GM12878 (cell line): ENCODE results near the gene LRRC61. TPM values are rescaled to one million over a fixed set of nuclear protein-coding genes. Genes with fewer than 3 reads are reported as not detected.

Experiments used
- ATAC-seq: fragments of 200-7000 bp; cut with Tn5 transposase; 3 replicates; pipeline ENCODE4 v1.9.1; 2020; ENCODE audit warnings: mild to moderate bottlenecking, moderate library complexity
- BruUV-seq: library from RNA; stranded (reverse); fragments of 400-500 nt; replicated peaks from 2 replicates; lab custom pipeline; 2021; lab: Mats Ljungman, UMichigan
- CTCF ChIA-PET: fragments of 300-600 bp; sonication (Branson Sonifier 250); formaldehyde crosslinking; extraction: SDS; loops from one replicate; lab custom pipeline; 2021; ENCODE audit warnings: inconsistent platforms; lab: Yijun Ruan, JAX
- POLR2A ChIA-PET: fragments of 350-600 bp; formaldehyde crosslinking; extraction: SDS; loops from one replicate; lab custom pipeline; 2021; ENCODE audit warnings: inconsistent platforms; lab: Charles Lee
- RAD21 ChIA-PET: fragments of 300-600 bp; sonication (Branson Sonifier 250); formaldehyde crosslinking; loops from one replicate; lab custom pipeline; 2023; ENCODE audit warnings: antibody characterized with exemption; ENCODE audit not compliant: unreplicated experiment; lab: Charles Lee
- SMC1A ChIA-PET: fragments of 300-600 bp; sonication (Branson Sonifier 250); formaldehyde crosslinking; loops from one replicate; lab custom pipeline; 2023; ENCODE audit not compliant: unreplicated experiment, uncharacterized antibody; lab: Charles Lee
- DNase-seq: peaks from one replicate; pipeline ENCODE4 v3.0.0-alpha.2; 2011; ENCODE audit warnings: low read depth, low spot score
- FAIRE-seq: peaks from 3 replicates; lab custom pipeline; 2011; peaks lifted over from hg19 to GRCh38; lab: Jason Lieb, UNC
- H2AFZ ChIP-seq: 2 replicates; pipeline ENCODE4 v1.6.0; 2011; ENCODE audit warnings: low read depth, low read length, control low read depth; ENCODE audit not compliant: control insufficient read depth
- H3K27ac ChIP-seq: 2 replicates; pipeline ENCODE4 v1.5.1; 2011; ENCODE audit warnings: control low read depth; ENCODE audit not compliant: control insufficient read depth, insufficient read depth
- H3K27me3 ChIP-seq, 2 experiments: replicated peaks in 1 of 2; 2 replicates each; pipeline versions ENCODE4 v1.6.0 to v1.6.1; 2011; ENCODE audit warnings: low read length in 1 of 2; ENCODE audit not compliant: control insufficient read depth in 2 of 2, insufficient read depth in 2 of 2
- H3K36me3 ChIP-seq, 2 experiments: 2 replicates each; pipeline ENCODE4 v1.5.1; 2011; ENCODE audit warnings: low read length in 1 of 2; ENCODE audit not compliant: control insufficient read depth in 2 of 2, insufficient read depth in 2 of 2
- H3K4me1 ChIP-seq: 2 replicates; pipeline ENCODE4 v1.6.1; 2011; ENCODE audit warnings: mild to moderate bottlenecking, low read length, moderate library complexity, mixed read lengths; ENCODE audit not compliant: control insufficient read depth, insufficient read depth
- H3K4me2 ChIP-seq: 2 replicates; pipeline ENCODE4 v1.6.0; 2011; ENCODE audit warnings: control low read depth; ENCODE audit not compliant: control insufficient read depth, insufficient read depth
- H3K4me3 ChIP-seq: fragments of 200-600 bp; sonication (generic); 2 replicates; pipeline ENCODE4 v1.5.1; 2016
- H3K79me2 ChIP-seq: 2 replicates; pipeline ENCODE4 v1.6.0; 2011; ENCODE audit warnings: low read length; ENCODE audit not compliant: control insufficient read depth, insufficient read depth
- H3K9ac ChIP-seq: 2 replicates; pipeline ENCODE4 v1.8.0; 2011; ENCODE audit warnings: low read length, control low read depth, mixed read lengths; ENCODE audit not compliant: control insufficient read depth, insufficient read depth
- H3K9me3 ChIP-seq: replicated peaks from 3 replicates; pipeline ENCODE4 v1.5.1; 2011; ENCODE audit warnings: mild to moderate bottlenecking, low read length; ENCODE audit not compliant: control insufficient read depth, insufficient read depth
- H4K20me1 ChIP-seq: 2 replicates; pipeline ENCODE4 v1.6.0; 2011; ENCODE audit not compliant: control insufficient read depth, insufficient read depth
- BCL3 ChIP-seq: IDR thresholded peaks from 2 replicates; pipeline ENCODE4 v1.6.1; 2011; ENCODE audit warnings: borderline replicate concordance, low read depth, mild to moderate bottlenecking, moderate library complexity, low read length; ENCODE audit not compliant: insufficient read depth, poor library complexity, severe bottlenecking
- BRCA1 ChIP-seq: IDR thresholded peaks from 2 replicates; pipeline ENCODE4 v1.6.1; 2011; ENCODE audit warnings: low read depth, low read length, improper control_type of control experiment
- GABPA ChIP-seq: IDR thresholded peaks from 2 replicates; pipeline ENCODE4 v1.6.1; 2014; ENCODE audit warnings: antibody characterized with exemption, low read depth, mild to moderate bottlenecking, inconsistent platforms
- GATAD2B ChIP-seq: fragments of 450-650 bp; conservative IDR thresholded peaks from 2 replicates; pipeline ENCODE4 v1.6.1; 2017; ENCODE audit warnings: low read depth, mild to moderate bottlenecking, moderate library complexity
- HDAC6 ChIP-seq: fragments of 200-600 bp; sonication (generic); IDR thresholded peaks from one replicate; pipeline ENCODE4 v1.8.0; 2017; ENCODE audit warnings: antibody characterized with exemption; ENCODE audit not compliant: unreplicated experiment
- KAT2A ChIP-seq: conservative IDR thresholded peaks from 2 replicates; pipeline ENCODE4 v1.6.1; 2011; ENCODE audit warnings: low read depth, low read length; ENCODE audit not compliant: control insufficient read depth
- MLLT1 ChIP-seq: fragments of 450-650 bp; IDR thresholded peaks from 2 replicates; pipeline ENCODE4 v1.6.1; 2016; ENCODE audit warnings: mild to moderate bottlenecking
- NBN ChIP-seq: fragments of 450-650 bp; IDR thresholded peaks from 2 replicates; pipeline ENCODE4 v1.6.1; 2016
- NR2C1 ChIP-seq: fragments of 450-650 bp; IDR thresholded peaks from 2 replicates; pipeline ENCODE4 v1.6.1; 2017; ENCODE audit warnings: antibody characterized with exemption, mild to moderate bottlenecking, moderate library complexity
- NR2C2 ChIP-seq: IDR thresholded peaks from 2 replicates; pipeline ENCODE4 v1.6.1; 2011; ENCODE audit warnings: borderline replicate concordance, low read depth; ENCODE audit not compliant: control insufficient read depth, insufficient read length
- NRF1 ChIP-seq: conservative IDR thresholded peaks from 2 replicates; pipeline ENCODE4 v1.6.1; 2011; ENCODE audit warnings: mild to moderate bottlenecking, low read depth, low read length, improper control_type of control experiment
- POLR2A ChIP-seq: IDR thresholded peaks from 2 replicates; pipeline ENCODE4 v1.6.1; 2011; ENCODE audit warnings: low read depth, mild to moderate bottlenecking, low read length
- RELA ChIP-seq: fragments of 450-650 bp; IDR thresholded peaks from 2 replicates; pipeline ENCODE4 v1.8.0; 2014; ENCODE audit warnings: borderline replicate concordance; ENCODE audit not compliant: partially characterized antibody
- SMAD1 ChIP-seq: fragments of 450-650 bp; IDR thresholded peaks from 2 replicates; pipeline ENCODE4 v1.6.1; 2018; ENCODE audit warnings: mild to moderate bottlenecking, low read depth; ENCODE audit not compliant: partially characterized antibody
- WRNIP1 ChIP-seq: IDR thresholded peaks from 2 replicates; pipeline ENCODE4 v1.6.1; 2011; ENCODE audit warnings: low read depth, low read length, improper control_type of control experiment, borderline replicate concordance
- ZNF217 ChIP-seq: fragments of 450-650 bp; IDR thresholded peaks from 2 replicates; pipeline ENCODE4 v1.6.1; 2017; ENCODE audit warnings: antibody characterized with exemption, mild to moderate bottlenecking
- ZNF622 ChIP-seq: fragments of 450-650 bp; IDR thresholded peaks from 2 replicates; pipeline ENCODE4 v1.6.1; 2017; ENCODE audit warnings: mild to moderate bottlenecking, inconsistent platforms
- ZSCAN29 ChIP-seq: fragments of 450-650 bp; IDR thresholded peaks from 2 replicates; pipeline ENCODE4 v1.6.1; 2017; ENCODE audit warnings: mild to moderate bottlenecking, moderate library complexity
- WGBS: methylation state at CpG from one replicate; pipeline ENCODE4 v1.1.6; 2016; ENCODE audit warnings: low lambda C conversion rate; ENCODE audit not compliant: insufficient replicate concordance, insufficient coverage; ENCODE audit errors: missing lambda C conversion rate; 5-methylcytosine and 5-hydroxymethylcytosine counted together
- in situ Hi-C: fragments of 300-500 bp; cut with MboI; formaldehyde crosslinking; loops from 9 replicates; pipeline ENCODE4 v1.14.3; 2018; ENCODE audit warnings: mixed read lengths
- intact Hi-C: fragments of 100-400 bp; cut with micrococcal nuclease; formaldehyde crosslinking; loops from one replicate; pipeline ENCODE4 v1.14.2; 2022; ENCODE audit not compliant: unreplicated experiment
- polyA plus RNA-seq, 11 experiments: library from polyadenylated mRNA; depleted of rRNA in 4 of 11; unstranded in 6 of 11; stranded (reverse) in 5 of 11; fragments of >200 nt; fragmentation: Nextera tagmentation in 4 of 11; fragmentation: Illumina TruSeq in 1 of 11; extraction: Ambion mirVana in 4 of 11; extraction: Trizol in 1 of 11; gene quantifications; 1 replicate in 1 of 11; 2 replicates in 10 of 11; pipeline versions ENCODE4 v1.2.1 to v1.2.3, GENCODE V29; 2011 to 2016; ENCODE audit warnings: inconsistent platforms in 2 of 11, missing spikeins in 2 of 11, low read depth in 1 of 11
- total RNA-seq, 4 experiments: library from RNA; depleted of rRNA in 3 of 4; stranded (reverse); fragments of >200 nt in 3 of 4; fragmentation: Illumina TruSeq in 1 of 4; extraction: Trizol in 1 of 4; gene quantifications; 2 replicates each; pipeline versions ENCODE4 v1.2.1 to v1.2.3, GENCODE V29; 2013 to 2021
- TF ChIP-seq, protein P1 (sequence below): fragments of 450-650 bp; IDR thresholded peaks from 2 replicates; pipeline ENCODE4 v1.6.1; 2017; ENCODE audit warnings: mild to moderate bottlenecking

The LRRC61 gene
- total and polyA plus RNA-seq, 10 of the 15 experiments (the other 5 are each of a cell fraction or from before 2014, with no cell fraction given): 1.4 to 54.2 (median 21.8) TPM

GRCh38 chr7:150368884-150369747 is 46.0 kb downstream of the LRRC61 start:
- Histone ChIP-seq H2AFZ (no peak overlapping the region), H3K27me3 (no peaks in the 10 kb centered on the region), H4K20me1 (no peaks in the 10 kb centered on the region; the same call in 1 of the 2 replicates), H3K9ac (peak overlapping the region; percentile 99), H3K9me3 (no peaks in the 10 kb centered on the region), H3K4me2 (peak overlapping the region; percentile 99), H3K79me2 (peaks cover 61% of the 10 kb centered on the region), H3K4me3 (peak overlapping the region; percentile 96), H3K27ac (peak overlapping the region; percentile 97), H3K36me3 (peaks cover 15 to 17% of the 10 kb centered on the region in 2 experiments), H3K4me1 (peaks cover 27% of the 10 kb centered on the region)
- peak; percentile 75 for ATAC-seq
- BruUV-seq: no TSS peak
- in situ Hi-C loops (no loop called here), intact Hi-C loops (loop anchor here (1.0 to 2.0 kb wide), 3 partner anchors 10 to 46 kb away; partner anchors contain the start of genes ACTR3C, LRRC61 and ZNF775)
- peak; percentile 84 for FAIRE-seq
- whole genome bisulfite sequencing: 2% methylated on average over 36 of the region's 58 CpGs
- DNase-seq: no peak
- SMC1A ChIA-PET: interaction anchor here (0.7 to 5.6 kb wide), 12 partner anchors 9 to 509 kb away, joined by 3 to 41 read pairs (median 6); a partner anchor contains a TSS
- CTCF ChIA-PET: interaction anchor here (0.9 to 7.7 kb wide), 10 partner anchors 8 to 65 kb away, joined by 3 to 70 read pairs (median 8); a partner anchor contains a TSS
- RAD21 ChIA-PET: interaction anchor here (0.6 to 5.3 kb wide), 16 partner anchors 9 to 418 kb away, joined by 3 to 45 read pairs (median 8); a partner anchor contains a TSS
- POLR2A ChIA-PET: interaction anchor here (0.6 to 4.9 kb wide), 14 partner anchors 9 to 64 kb away, joined by 3 to 46 read pairs (median 6); partner anchors contain the start of genes ACTR3C and LRRC61
- TF ChIP-seq GABPA: no peak
- no peak for TF ChIP-seq RELA
- TF ChIP-seq POLR2A: peak; percentile 73
- no peak for TF ChIP-seq KAT2A
- no peak for TF ChIP-seq NRF1
- TF ChIP-seq BRCA1: no peak
- TF ChIP-seq SMAD1: no peak
- TF ChIP-seq NBN: no peak; the same call in none of the 2 replicates
- TF ChIP-seq ZNF622: no peak
- TF ChIP-seq NR2C2: no peak
- TF ChIP-seq BCL3: no peak
- no peak for TF ChIP-seq GATAD2B
- TF ChIP-seq NR2C1: no peak
- peak; percentile 72; the same call in 1 of the 2 replicates for TF ChIP-seq WRNIP1
- peak; percentile 90 for TF ChIP-seq MLLT1
- no peak for TF ChIP-seq ZSCAN29
- TF ChIP-seq, protein P1, sequence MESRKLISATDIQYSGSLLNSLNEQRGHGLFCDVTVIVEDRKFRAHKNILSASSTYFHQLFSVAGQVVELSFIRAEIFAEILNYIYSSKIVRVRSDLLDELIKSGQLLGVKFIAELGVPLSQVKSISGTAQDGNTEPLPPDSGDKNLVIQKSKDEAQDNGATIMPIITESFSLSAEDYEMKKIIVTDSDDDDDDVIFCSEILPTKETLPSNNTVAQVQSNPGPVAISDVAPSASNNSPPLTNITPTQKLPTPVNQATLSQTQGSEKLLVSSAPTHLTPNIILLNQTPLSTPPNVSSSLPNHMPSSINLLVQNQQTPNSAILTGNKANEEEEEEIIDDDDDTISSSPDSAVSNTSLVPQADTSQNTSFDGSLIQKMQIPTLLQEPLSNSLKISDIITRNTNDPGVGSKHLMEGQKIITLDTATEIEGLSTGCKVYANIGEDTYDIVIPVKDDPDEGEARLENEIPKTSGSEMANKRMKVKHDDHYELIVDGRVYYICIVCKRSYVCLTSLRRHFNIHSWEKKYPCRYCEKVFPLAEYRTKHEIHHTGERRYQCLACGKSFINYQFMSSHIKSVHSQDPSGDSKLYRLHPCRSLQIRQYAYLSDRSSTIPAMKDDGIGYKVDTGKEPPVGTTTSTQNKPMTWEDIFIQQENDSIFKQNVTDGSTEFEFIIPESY: no peak
- no peak for TF ChIP-seq HDAC6
- no peak for TF ChIP-seq ZNF217
